ENCODE measurements around the gene UBE4B. TPM values are rescaled to one million over a fixed set of nuclear protein-coding genes. Genes with fewer than 3 reads are reported as not detected.
A peak's percentile ranks its signal among the peaks of the same experiment; 100 is the strongest.

Gene UBE4B
- total and polyA plus RNA-seq, 4 donors, result 9.9 to 51.0 (median 28.2) TPM

GRCh38 chr1:10045480-10046355, 13.0 kb downstream of the UBE4B start:
- peak; percentile 77 to 88 (median 83) for DNase-seq
- WGBS, 2 donors, result 78 to 86% methylated on average over 8 of the region's 8 CpGs

GRCh38 chr1:10046356-10047085, 13.8 kb downstream of the UBE4B start:
- Histone ChIP-seq H3K4me3 (no peak overlapping the region), H3K9me3 (ENCODE audit: control insufficient read depth in 4 of 4, insufficient read depth in 3 of 4, low read length in 3 of 4) (no peaks in the 10 kb centered on the region), H3K27ac (ENCODE audit: low read depth in 1 of 2, low read length in 1 of 2) (peak overlapping the region in 1 of 2 donors; percentile 35), H3K9ac (ENCODE audit: insufficient read depth in 1 of 2, low read length in 2 of 2) (no peak overlapping the region), H3K4me1 (ENCODE audit: control insufficient read depth in 5 of 5, insufficient read depth in 5 of 5, low read length in 5 of 5) (peaks cover 4 to 24% (median 21%) of the 10 kb centered on the region in 5 donors), H3K36me3 (ENCODE audit: control insufficient read depth in 4 of 4, insufficient read depth in 4 of 4, low read length in 4 of 4) (peaks cover 0 to 12% (median 7%) of the 10 kb centered on the region in 4 donors), H3K27me3 (ENCODE audit: control insufficient read depth in 3 of 3, insufficient read depth in 3 of 3, low read length in 2 of 3) (no peaks in the 10 kb centered on the region)
- DNase-seq (peak in 1 of 3 donors; percentile 25), ATAC-seq (ENCODE audit: insufficient read depth, low FRiP score) (no peak)
- no peak for TF ChIP-seq CTCF (IDR thresholded peaks at IDR 0.05; ENCODE audit: control extremely low read depth, extremely low read depth)
- WGBS, 2 donors, result 82 to 88% methylated on average over 8 of the region's 8 CpGs

More at GRCh38 chr1:10045480-10046355, 13.0 kb downstream of the UBE4B start:
- no peak for ATAC-seq (ENCODE audit: insufficient read depth, low FRiP score)
- no peaks in the 10 kb centered on the region for H3K27me3 ChIP-seq (ENCODE audit: control insufficient read depth in 3 of 3, insufficient read depth in 3 of 3, low read length in 2 of 3)
- H3K4me3 ChIP-seq, result no peak overlapping the region
- no peak for TF ChIP-seq CTCF (IDR thresholded peaks at IDR 0.05; ENCODE audit: control extremely low read depth, extremely low read depth)
- no peak overlapping the region for H3K27ac ChIP-seq (ENCODE audit: low read depth in 1 of 2, low read length in 1 of 2)
- H3K4me1 ChIP-seq (ENCODE audit: control insufficient read depth in 5 of 5, insufficient read depth in 5 of 5, low read length in 5 of 5), result peaks cover 4 to 24% (median 21%) of the 10 kb centered on the region in 5 donors
- H3K9me3 ChIP-seq (ENCODE audit: control insufficient read depth in 4 of 4, insufficient read depth in 3 of 4, low read length in 3 of 4), result no peaks in the 10 kb centered on the region
- H3K9ac ChIP-seq (ENCODE audit: insufficient read depth in 1 of 2, low read length in 2 of 2), result no peak overlapping the region
- H3K36me3 ChIP-seq (ENCODE audit: control insufficient read depth in 4 of 4, insufficient read depth in 4 of 4, low read length in 4 of 4), result peaks cover 0 to 10% (median 5%) of the 10 kb centered on the region in 4 donors

- Histone ChIP-seq H3K4me3 (no peak overlapping the region), H3K36me3 (ENCODE audit: control insufficient read depth in 4 of 4, insufficient read depth in 4 of 4, low read length in 4 of 4) (peaks cover 0 to 11% (median 5%) of the 10 kb centered on the region in 4 donors), H3K4me1 (ENCODE audit: control insufficient read depth in 5 of 5, insufficient read depth in 5 of 5, low read length in 5 of 5) (peaks cover 4 to 24% (median 21%) of the 10 kb centered on the region in 5 donors), H3K9ac (ENCODE audit: insufficient read depth in 1 of 2, low read length in 2 of 2) (no peak overlapping the region), H3K27me3 (ENCODE audit: control insufficient read depth in 3 of 3, insufficient read depth in 3 of 3, low read length in 2 of 3) (no peaks in the 10 kb centered on the region), H3K9me3 (ENCODE audit: control insufficient read depth in 4 of 4, insufficient read depth in 3 of 4, low read length in 3 of 4) (no peaks in the 10 kb centered on the region), H3K27ac (ENCODE audit: low read depth in 1 of 2, low read length in 1 of 2) (no peak overlapping the region)
- 95 to 99% methylated on average over 3 of the region's 3 CpGs for WGBS, 2 donors
- no peak for TF ChIP-seq CTCF (IDR thresholded peaks at IDR 0.05; ENCODE audit: control extremely low read depth, extremely low read depth)
- DNase-seq (no peak), ATAC-seq (ENCODE audit: insufficient read depth, low FRiP score) (no peak)
These were observed 15.8 kb downstream of the UBE4B start for GRCh38 chr1:10048601-10049000.

All from lung (tissue), 12 donors.